Endodermal cell (in vitro differentiated cells): ENCODE measurements around the gene MYO1F. TPM values are rescaled to one million over a fixed set of nuclear protein-coding genes. Genes with fewer than 3 reads are reported as not detected.

Experiments
- DNase-seq: peaks from one replicate; pipeline ENCODE4 v3.0.0-alpha.2; 2017
- H3K27ac ChIP-seq: 2 replicates; pipeline ENCODE4 v1.5.1; 2013; ENCODE audit warnings: mild to moderate bottlenecking, low read depth, low read length, moderate library complexity
- H3K27me3 ChIP-seq: 2 replicates; pipeline ENCODE4 v1.6.1; 2013; ENCODE audit warnings: mild to moderate bottlenecking, low read length, moderate library complexity; ENCODE audit not compliant: insufficient read depth, control insufficient read depth, poor library complexity, severe bottlenecking
- H3K36me3 ChIP-seq: 2 replicates; pipeline ENCODE4 v1.7.0; 2013; ENCODE audit warnings: mild to moderate bottlenecking, low read length, moderate library complexity; ENCODE audit not compliant: control insufficient read depth, insufficient read depth
- H3K4me1 ChIP-seq: one replicate; pipeline ENCODE4 v1.7.0; 2013; ENCODE audit warnings: low read length; ENCODE audit not compliant: control insufficient read depth, insufficient read depth
- H3K4me3 ChIP-seq: 2 replicates; pipeline ENCODE4 v1.5.1; 2013; ENCODE audit warnings: mild to moderate bottlenecking, low read length, moderate library complexity
- H3K9ac ChIP-seq: 2 replicates; pipeline ENCODE4 v1.6.1; 2013; ENCODE audit warnings: mild to moderate bottlenecking, low read length, moderate library complexity; ENCODE audit not compliant: poor library complexity, severe bottlenecking; ENCODE audit errors: extremely low read depth
- H3K9me3 ChIP-seq: 2 replicates; pipeline ENCODE4 v1.6.1; 2013; ENCODE audit warnings: mild to moderate bottlenecking, low read length, moderate library complexity; ENCODE audit not compliant: control insufficient read depth
- H3K27ac Mint-ChIP-seq: 2 replicates; pipeline ENCODE4 v1.8.0; 2020; ENCODE audit warnings: mixed read lengths
- H3K27me3 Mint-ChIP-seq: 2 replicates; pipeline ENCODE4 v1.8.0; 2021; ENCODE audit warnings: mild to moderate bottlenecking, mixed read lengths; ENCODE audit not compliant: insufficient read depth
- H3K36me3 Mint-ChIP-seq: 2 replicates; pipeline ENCODE4 v1.8.0; 2020; ENCODE audit warnings: low read depth, mixed read lengths
- H3K4me1 Mint-ChIP-seq: 2 replicates; pipeline ENCODE4 v1.8.0; 2020; ENCODE audit warnings: mixed read lengths
- H3K4me3 Mint-ChIP-seq: 2 replicates; pipeline ENCODE4 v1.8.0; 2020; ENCODE audit warnings: mild to moderate bottlenecking, moderate library complexity, mixed read lengths
- H3K9me3 Mint-ChIP-seq: 2 replicates; pipeline ENCODE4 v1.8.0; 2020; ENCODE audit warnings: mild to moderate bottlenecking, mixed read lengths
- WGBS, 2 experiments: methylation state at CpG; one replicate each; pipeline versions ENCODE4 v1.1.5 to v1.1.7; 2013; ENCODE audit warnings: missing lambda C conversion rate in 2 of 2, mixed read lengths in 1 of 2; ENCODE audit not compliant: insufficient coverage in 1 of 2, insufficient read length in 1 of 2; 5-methylcytosine and 5-hydroxymethylcytosine counted together
- total RNA-seq, 2 donors: library from RNA; stranded (reverse); fragmentation: NEBNext Ultra II Directional in 1 of 2; extraction: Animal tissue kit (Norgen Biotek cat#: 25700) in 1 of 2; gene quantifications; 2 replicates in 1 of 2; 3 replicates in 1 of 2; pipeline ENCODE4 v1.2.1, GENCODE V29; 2021
- TF ChIP-seq, protein P1 (sequence below): fragments of 200-600 bp; sonication (generic); conservative IDR thresholded peaks from 2 replicates; pipeline ENCODE4 v1.5.0; 2021; ENCODE audit warnings: antibody characterized with exemption, mild to moderate bottlenecking

MYO1F gene
- total RNA-seq, 2 donors from 2014 or later = 0.57 to 1.1 TPM

GRCh38 chr19:8612807-8613171, 35.5 kb upstream of the MYO1F start:
- TF ChIP-seq, protein P1, sequence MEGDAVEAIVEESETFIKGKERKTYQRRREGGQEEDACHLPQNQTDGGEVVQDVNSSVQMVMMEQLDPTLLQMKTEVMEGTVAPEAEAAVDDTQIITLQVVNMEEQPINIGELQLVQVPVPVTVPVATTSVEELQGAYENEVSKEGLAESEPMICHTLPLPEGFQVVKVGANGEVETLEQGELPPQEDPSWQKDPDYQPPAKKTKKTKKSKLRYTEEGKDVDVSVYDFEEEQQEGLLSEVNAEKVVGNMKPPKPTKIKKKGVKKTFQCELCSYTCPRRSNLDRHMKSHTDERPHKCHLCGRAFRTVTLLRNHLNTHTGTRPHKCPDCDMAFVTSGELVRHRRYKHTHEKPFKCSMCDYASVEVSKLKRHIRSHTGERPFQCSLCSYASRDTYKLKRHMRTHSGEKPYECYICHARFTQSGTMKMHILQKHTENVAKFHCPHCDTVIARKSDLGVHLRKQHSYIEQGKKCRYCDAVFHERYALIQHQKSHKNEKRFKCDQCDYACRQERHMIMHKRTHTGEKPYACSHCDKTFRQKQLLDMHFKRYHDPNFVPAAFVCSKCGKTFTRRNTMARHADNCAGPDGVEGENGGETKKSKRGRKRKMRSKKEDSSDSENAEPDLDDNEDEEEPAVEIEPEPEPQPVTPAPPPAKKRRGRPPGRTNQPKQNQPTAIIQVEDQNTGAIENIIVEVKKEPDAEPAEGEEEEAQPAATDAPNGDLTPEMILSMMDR = no peak
- WGBS, 2 experiments = 97 to 100% methylated on average over 1 to 5 of the region's 5 CpGs
- DNase-seq = no peak
- Histone ChIP-seq H3K36me3 (no peaks in the 10 kb centered on the region), H3K9me3 (no peaks in the 10 kb centered on the region), H3K4me1 (no peaks in the 10 kb centered on the region), H3K9ac (no peak overlapping the region), H3K27me3 (no peaks in the 10 kb centered on the region), H3K4me3 (no peak overlapping the region), H3K27ac (no peak overlapping the region)
- Mint-ChIP-seq H3K4me1 (peaks cover 16% of the 10 kb centered on the region), H3K27me3 (peaks cover 5% of the 10 kb centered on the region), H3K4me3 (no peak overlapping the region), H3K36me3 (no peaks in the 10 kb centered on the region), H3K9me3 (no peaks in the 10 kb centered on the region), H3K27ac (no peak overlapping the region)

DNA sequence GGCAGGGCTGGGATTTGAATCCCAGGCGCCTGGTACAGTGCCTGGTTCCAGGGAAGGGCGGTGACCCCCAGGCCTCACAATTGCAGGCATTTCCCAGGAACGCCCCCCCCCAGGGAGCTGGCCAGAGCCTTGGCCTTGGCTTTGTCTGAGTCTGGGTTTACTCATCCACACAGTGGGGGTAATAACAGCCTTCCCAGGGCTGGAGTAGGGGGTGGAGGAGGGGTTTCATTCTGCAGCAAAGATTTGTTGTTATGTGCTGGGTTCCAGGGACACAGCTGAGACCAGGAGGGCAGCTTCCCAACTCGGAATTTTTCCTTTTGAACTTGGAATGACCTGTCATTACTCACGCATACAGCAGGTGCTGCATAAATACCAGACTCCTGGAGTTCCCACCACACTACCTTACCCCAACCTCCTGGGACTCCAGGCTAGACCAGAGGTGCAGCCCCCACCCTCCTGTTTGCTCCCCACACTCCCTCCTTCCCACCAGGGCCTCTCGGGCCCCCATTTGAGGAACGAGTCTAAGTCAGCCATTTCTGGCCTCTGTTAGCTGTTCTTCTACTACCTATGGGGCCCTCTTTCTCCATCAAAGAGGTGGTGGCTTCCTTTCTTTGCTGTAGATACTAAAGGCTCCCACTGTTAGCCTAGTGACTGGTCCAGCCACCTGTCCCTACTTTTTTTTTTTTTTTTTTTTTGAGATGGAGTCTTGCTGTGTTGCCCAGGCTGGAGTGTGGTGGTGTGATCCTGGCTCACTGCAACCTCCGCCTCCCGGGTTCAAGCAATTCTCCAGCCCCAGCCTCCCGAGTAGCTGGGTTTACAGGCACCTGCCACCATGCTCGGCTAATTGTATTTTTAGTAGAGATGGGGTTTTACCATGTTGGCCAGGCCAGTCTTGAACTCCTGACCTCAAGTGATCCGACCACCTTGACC, 34.9 kb upstream of the MYO1F start:
- Mint-ChIP-seq H3K4me1 (peaks cover 16% of the 10 kb centered on the region), H3K36me3 (no peaks in the 10 kb centered on the region), H3K27ac (peak overlapping the region; percentile 68), H3K4me3 (peak overlapping the region; percentile 48), H3K27me3 (peaks cover 5% of the 10 kb centered on the region), H3K9me3 (no peaks in the 10 kb centered on the region)
- H3K9me3 ChIP-seq = no peaks in the 10 kb centered on the region
- DNase-seq = peak; percentile 88
- H3K27ac ChIP-seq = no peak overlapping the region
- no peak overlapping the region for H3K4me3 ChIP-seq
- no peaks in the 10 kb centered on the region for H3K4me1 ChIP-seq
- H3K9ac ChIP-seq = no peak overlapping the region
- H3K27me3 ChIP-seq = no peaks in the 10 kb centered on the region
- TF ChIP-seq, protein P1 = no peak
- 54 to 77% methylated on average over 3 to 12 of the region's 12 CpGs for WGBS, 2 experiments
- no peaks in the 10 kb centered on the region for H3K36me3 ChIP-seq

DNA sequence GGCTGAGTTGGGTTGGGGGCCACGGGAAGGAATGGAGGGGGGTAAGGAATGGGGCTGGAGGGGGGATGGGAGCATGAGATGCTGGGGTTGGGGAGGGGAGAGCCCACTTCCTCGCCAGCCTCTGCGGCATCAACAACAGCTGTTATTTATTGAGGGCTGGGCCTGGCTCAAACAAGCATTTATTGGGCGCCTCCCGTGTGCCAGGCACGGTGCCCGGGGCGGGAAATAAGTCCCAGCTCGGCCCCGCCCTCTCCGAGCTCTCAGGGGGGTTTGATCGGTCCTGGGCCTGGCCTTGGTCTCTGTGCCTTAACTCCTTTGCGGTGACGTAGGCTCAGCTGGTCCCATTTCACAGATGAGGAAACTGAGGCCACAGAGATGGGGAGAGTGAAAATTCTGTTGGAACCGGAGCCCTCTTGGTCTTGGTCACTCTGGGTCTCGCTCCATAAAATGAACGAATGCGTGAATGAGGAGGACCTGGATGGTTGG, 34.2 kb upstream of the MYO1F start:
- H3K27me3 ChIP-seq = no peaks in the 10 kb centered on the region
- H3K9ac ChIP-seq = no peak overlapping the region
- H3K27me3 Mint-ChIP-seq = peaks cover 5% of the 10 kb centered on the region
- no peaks in the 10 kb centered on the region for H3K36me3 Mint-ChIP-seq
- peak; percentile 57 for DNase-seq
- peaks cover 16% of the 10 kb centered on the region for H3K4me1 Mint-ChIP-seq
- WGBS, 2 experiments = 54 to 66% methylated on average over 8 to 18 of the region's 18 CpGs
- no peaks in the 10 kb centered on the region for H3K9me3 ChIP-seq
- no peaks in the 10 kb centered on the region for H3K36me3 ChIP-seq
- H3K27ac Mint-ChIP-seq = no peak overlapping the region
- no peaks in the 10 kb centered on the region for H3K9me3 Mint-ChIP-seq
- H3K27ac ChIP-seq = no peak overlapping the region
- TF ChIP-seq, protein P1 = no peak
- H3K4me3 Mint-ChIP-seq = peak overlapping the region; percentile 48
- H3K4me1 ChIP-seq = no peaks in the 10 kb centered on the region
- H3K4me3 ChIP-seq = no peak overlapping the region
